ENCODE results near the gene RYR2. TPM values are rescaled to one million over a fixed set of nuclear protein-coding genes. Genes with fewer than 3 reads are reported as not detected.

Gene RYR2
- total and polyA plus RNA-seq, 9 of the 15 experiments (the other 6 are each of a cell fraction or from before 2014, with no cell fraction given), result 0.03 to 0.42 (median 0.14) TPM

DNA sequence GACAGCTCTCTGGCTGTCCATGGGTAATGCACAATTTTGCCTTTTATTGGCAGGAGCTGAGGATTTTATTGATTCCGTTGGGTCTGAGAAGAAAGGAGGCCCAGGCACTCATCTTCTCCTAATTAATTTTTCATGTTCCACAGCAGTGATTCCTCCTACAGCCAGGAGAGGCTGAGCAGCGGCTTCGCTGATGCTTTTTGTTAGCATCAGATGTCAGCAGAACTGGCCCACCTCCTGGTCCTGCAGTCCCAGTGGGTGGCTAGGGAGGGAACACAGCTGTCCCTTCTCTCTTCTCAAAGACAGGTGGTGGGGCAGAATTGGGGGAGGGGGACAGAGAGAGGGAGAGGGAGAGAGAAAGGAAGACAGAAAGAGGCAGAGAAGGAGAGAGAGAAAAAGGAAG, 43.4 kb upstream of the RYR2 start:
- Histone ChIP-seq H3K9me3 (replicated peaks; ENCODE audit: control insufficient read depth, insufficient read depth, low read depth, low read length) (no peaks in the 10 kb centered on the region), H3K27ac (ENCODE audit: extremely low read depth, low read depth, low read length) (no peak overlapping the region), H3K9me1 (ENCODE audit: control insufficient read depth, insufficient read depth, low read length) (no peaks in the 10 kb centered on the region), H3K4me3 (no peak overlapping the region), H3K27me3 (ENCODE audit: control insufficient read depth in 2 of 2, insufficient read depth in 2 of 2, low read length in 2 of 2) (peaks cover 27 to 50% of the 10 kb centered on the region in 2 experiments), H3K9ac (ENCODE audit: insufficient read depth in 1 of 2, low read depth in 2 of 2, low read length in 2 of 2) (no peak overlapping the region), H3K4me2 (ENCODE audit: insufficient read depth, low read length) (no peak overlapping the region), H3K79me2 (ENCODE audit: control insufficient read depth, insufficient read depth, low read length) (no peaks in the 10 kb centered on the region), H3K4me1 (replicated peaks in 1 of 2; ENCODE audit: control insufficient read depth in 2 of 2, insufficient read depth in 2 of 2, low read length in 2 of 2) (0 out of 5 replicates have a peak, but pooled peaks cover 0 to 4% of the 10 kb centered on the region in 2 experiments), H4K20me1 (replicated peaks; ENCODE audit: control insufficient read depth, insufficient read depth, low read length) (no peaks in the 10 kb centered on the region), H3K36me3 (ENCODE audit: control insufficient read depth, insufficient read depth, low read length) (no peaks in the 10 kb centered on the region), H2AFZ (ENCODE audit: low read depth, low read length) (no peak overlapping the region)
- DNase-seq (ENCODE audit: extremely low read depth in 1 of 4, low spot score in 3 of 4), result no peak
- FAIRE-seq, result no peak
- in situ Hi-C loops (cut with MboI) (no loop called here), intact Hi-C loops (cut with micrococcal nuclease) (no loop called here)
- no TSS peak for BruUV-seq (replicated peaks)
- ATAC-seq, result peak; percentile 19; the same call in 1 of the 3 replicates
- CTCF ChIA-PET (ENCODE audit: low intra/inter-chr PET ratio), result no interaction called here
- 8% methylated on average over 3 of the region's 3 CpGs for WGBS (ENCODE audit: insufficient coverage, low coverage, missing lambda C conversion rate)
- POLR2A ChIA-PET, result no interaction called here
- TF ChIP-seq JUND (IDR thresholded peaks at IDR 0.05; ENCODE audit: borderline replicate concordance, low read depth, low read length), result no peak
- TF ChIP-seq JUND (tag; IDR thresholded peaks at IDR 0.05; ENCODE audit: borderline replicate concordance, low read depth, low read length), result no peak
- TF ChIP-seq, protein P1, sequence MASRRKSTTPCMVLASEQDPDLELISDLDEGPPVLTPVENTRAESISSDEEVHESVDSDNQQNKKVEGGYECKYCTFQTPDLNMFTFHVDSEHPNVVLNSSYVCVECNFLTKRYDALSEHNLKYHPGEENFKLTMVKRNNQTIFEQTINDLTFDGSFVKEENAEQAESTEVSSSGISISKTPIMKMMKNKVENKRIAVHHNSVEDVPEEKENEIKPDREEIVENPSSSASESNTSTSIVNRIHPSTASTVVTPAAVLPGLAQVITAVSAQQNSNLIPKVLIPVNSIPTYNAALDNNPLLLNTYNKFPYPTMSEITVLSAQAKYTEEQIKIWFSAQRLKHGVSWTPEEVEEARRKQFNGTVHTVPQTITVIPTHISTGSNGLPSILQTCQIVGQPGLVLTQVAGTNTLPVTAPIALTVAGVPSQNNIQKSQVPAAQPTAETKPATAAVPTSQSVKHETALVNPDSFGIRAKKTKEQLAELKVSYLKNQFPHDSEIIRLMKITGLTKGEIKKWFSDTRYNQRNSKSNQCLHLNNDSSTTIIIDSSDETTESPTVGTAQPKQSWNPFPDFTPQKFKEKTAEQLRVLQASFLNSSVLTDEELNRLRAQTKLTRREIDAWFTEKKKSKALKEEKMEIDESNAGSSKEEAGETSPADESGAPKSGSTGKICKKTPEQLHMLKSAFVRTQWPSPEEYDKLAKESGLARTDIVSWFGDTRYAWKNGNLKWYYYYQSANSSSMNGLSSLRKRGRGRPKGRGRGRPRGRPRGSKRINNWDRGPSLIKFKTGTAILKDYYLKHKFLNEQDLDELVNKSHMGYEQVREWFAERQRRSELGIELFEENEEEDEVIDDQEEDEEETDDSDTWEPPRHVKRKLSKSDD (conservative IDR thresholded peaks at IDR 0.05; ENCODE audit: low read length), result no peak
- TF ChIP-seq, protein P2, sequence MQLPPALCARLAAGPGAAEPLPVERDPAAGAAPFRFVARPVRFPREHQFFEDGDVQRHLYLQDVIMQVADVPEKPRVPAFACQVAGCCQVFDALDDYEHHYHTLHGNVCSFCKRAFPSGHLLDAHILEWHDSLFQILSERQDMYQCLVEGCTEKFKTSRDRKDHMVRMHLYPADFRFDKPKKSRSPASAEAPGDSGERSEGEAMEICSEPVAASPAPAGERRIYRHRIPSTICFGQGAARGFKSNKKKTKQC (CRISPR knock-in tag; IDR thresholded peaks at IDR 0.05), result no peak
- no peak for TF ChIP-seq CBX3 (IDR thresholded peaks at IDR 0.05; ENCODE audit: borderline replicate concordance in 1 of 2, low read length in 2 of 2)
- TF ChIP-seq, protein P3, sequence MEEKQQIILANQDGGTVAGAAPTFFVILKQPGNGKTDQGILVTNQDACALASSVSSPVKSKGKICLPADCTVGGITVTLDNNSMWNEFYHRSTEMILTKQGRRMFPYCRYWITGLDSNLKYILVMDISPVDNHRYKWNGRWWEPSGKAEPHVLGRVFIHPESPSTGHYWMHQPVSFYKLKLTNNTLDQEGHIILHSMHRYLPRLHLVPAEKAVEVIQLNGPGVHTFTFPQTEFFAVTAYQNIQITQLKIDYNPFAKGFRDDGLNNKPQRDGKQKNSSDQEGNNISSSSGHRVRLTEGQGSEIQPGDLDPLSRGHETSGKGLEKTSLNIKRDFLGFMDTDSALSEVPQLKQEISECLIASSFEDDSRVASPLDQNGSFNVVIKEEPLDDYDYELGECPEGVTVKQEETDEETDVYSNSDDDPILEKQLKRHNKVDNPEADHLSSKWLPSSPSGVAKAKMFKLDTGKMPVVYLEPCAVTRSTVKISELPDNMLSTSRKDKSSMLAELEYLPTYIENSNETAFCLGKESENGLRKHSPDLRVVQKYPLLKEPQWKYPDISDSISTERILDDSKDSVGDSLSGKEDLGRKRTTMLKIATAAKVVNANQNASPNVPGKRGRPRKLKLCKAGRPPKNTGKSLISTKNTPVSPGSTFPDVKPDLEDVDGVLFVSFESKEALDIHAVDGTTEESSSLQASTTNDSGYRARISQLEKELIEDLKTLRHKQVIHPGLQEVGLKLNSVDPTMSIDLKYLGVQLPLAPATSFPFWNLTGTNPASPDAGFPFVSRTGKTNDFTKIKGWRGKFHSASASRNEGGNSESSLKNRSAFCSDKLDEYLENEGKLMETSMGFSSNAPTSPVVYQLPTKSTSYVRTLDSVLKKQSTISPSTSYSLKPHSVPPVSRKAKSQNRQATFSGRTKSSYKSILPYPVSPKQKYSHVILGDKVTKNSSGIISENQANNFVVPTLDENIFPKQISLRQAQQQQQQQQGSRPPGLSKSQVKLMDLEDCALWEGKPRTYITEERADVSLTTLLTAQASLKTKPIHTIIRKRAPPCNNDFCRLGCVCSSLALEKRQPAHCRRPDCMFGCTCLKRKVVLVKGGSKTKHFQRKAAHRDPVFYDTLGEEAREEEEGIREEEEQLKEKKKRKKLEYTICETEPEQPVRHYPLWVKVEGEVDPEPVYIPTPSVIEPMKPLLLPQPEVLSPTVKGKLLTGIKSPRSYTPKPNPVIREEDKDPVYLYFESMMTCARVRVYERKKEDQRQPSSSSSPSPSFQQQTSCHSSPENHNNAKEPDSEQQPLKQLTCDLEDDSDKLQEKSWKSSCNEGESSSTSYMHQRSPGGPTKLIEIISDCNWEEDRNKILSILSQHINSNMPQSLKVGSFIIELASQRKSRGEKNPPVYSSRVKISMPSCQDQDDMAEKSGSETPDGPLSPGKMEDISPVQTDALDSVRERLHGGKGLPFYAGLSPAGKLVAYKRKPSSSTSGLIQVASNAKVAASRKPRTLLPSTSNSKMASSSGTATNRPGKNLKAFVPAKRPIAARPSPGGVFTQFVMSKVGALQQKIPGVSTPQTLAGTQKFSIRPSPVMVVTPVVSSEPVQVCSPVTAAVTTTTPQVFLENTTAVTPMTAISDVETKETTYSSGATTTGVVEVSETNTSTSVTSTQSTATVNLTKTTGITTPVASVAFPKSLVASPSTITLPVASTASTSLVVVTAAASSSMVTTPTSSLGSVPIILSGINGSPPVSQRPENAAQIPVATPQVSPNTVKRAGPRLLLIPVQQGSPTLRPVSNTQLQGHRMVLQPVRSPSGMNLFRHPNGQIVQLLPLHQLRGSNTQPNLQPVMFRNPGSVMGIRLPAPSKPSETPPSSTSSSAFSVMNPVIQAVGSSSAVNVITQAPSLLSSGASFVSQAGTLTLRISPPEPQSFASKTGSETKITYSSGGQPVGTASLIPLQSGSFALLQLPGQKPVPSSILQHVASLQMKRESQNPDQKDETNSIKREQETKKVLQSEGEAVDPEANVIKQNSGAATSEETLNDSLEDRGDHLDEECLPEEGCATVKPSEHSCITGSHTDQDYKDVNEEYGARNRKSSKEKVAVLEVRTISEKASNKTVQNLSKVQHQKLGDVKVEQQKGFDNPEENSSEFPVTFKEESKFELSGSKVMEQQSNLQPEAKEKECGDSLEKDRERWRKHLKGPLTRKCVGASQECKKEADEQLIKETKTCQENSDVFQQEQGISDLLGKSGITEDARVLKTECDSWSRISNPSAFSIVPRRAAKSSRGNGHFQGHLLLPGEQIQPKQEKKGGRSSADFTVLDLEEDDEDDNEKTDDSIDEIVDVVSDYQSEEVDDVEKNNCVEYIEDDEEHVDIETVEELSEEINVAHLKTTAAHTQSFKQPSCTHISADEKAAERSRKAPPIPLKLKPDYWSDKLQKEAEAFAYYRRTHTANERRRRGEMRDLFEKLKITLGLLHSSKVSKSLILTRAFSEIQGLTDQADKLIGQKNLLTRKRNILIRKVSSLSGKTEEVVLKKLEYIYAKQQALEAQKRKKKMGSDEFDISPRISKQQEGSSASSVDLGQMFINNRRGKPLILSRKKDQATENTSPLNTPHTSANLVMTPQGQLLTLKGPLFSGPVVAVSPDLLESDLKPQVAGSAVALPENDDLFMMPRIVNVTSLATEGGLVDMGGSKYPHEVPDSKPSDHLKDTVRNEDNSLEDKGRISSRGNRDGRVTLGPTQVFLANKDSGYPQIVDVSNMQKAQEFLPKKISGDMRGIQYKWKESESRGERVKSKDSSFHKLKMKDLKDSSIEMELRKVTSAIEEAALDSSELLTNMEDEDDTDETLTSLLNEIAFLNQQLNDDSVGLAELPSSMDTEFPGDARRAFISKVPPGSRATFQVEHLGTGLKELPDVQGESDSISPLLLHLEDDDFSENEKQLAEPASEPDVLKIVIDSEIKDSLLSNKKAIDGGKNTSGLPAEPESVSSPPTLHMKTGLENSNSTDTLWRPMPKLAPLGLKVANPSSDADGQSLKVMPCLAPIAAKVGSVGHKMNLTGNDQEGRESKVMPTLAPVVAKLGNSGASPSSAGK (IDR thresholded peaks at IDR 0.05), result no peak
- TF ChIP-seq MYBL2 (IDR thresholded peaks at IDR 0.05; ENCODE audit: low read depth), result no peak
- no peak for TF ChIP-seq MYBL2 (CRISPR knock-in tag; IDR thresholded peaks at IDR 0.05; ENCODE audit: borderline replicate concordance)
